ENCODE measurements around the gene ANKS3.

ANKS3 gene

DNA sequence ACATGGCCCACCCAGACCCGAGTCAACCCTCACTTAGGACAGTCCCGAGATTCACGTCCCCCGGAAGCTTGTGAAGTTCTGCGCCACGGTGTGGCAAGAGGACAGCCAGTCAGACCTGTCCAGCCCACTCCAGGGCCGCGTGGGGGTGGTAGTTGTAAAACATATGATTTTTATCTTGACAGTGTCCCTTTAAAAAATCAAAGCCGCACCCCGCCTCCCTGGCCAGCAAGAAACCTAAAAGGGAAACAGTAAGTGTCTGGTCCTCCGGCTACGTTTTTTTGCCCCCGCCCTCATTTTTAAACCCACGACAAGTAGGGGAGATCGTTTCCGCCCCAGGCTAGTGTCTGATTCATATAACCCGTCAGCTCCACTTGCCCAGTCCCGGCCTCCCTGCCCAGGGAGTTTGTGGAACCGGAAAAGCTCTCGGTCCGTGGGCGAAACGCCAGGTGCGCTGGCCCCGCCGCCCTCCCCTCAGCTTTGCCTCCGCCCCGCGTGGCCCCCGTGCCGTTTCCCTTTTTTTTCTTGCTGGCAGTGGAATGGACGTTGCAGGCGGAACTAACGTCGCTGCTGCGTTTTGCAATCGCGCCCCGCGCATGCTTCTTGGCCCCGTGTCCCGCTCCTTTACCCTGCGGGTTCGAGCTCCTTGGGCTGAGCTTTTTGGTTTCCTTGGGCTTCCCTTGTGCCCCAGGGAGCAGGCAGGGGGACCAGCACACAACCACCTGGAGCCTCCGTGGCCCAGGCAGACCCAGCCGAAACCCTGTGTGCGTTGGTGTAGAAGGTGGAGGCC lies 54.0 kb downstream of the ANKS3 start:
- DNase-seq (ENCODE audit: insufficient read length) (no peak), FAIRE-seq (no peak)
- TF ChIP-seq POLR2AphosphoS5 (IDR thresholded peaks at IDR 0.05; ENCODE audit: low read depth, low read length) (no peak), POLR2A (IDR thresholded peaks at IDR 0.05; ENCODE audit: low read depth, low read length) (peak; percentile 39; the same call in 1 of the 2 replicates)

DNA sequence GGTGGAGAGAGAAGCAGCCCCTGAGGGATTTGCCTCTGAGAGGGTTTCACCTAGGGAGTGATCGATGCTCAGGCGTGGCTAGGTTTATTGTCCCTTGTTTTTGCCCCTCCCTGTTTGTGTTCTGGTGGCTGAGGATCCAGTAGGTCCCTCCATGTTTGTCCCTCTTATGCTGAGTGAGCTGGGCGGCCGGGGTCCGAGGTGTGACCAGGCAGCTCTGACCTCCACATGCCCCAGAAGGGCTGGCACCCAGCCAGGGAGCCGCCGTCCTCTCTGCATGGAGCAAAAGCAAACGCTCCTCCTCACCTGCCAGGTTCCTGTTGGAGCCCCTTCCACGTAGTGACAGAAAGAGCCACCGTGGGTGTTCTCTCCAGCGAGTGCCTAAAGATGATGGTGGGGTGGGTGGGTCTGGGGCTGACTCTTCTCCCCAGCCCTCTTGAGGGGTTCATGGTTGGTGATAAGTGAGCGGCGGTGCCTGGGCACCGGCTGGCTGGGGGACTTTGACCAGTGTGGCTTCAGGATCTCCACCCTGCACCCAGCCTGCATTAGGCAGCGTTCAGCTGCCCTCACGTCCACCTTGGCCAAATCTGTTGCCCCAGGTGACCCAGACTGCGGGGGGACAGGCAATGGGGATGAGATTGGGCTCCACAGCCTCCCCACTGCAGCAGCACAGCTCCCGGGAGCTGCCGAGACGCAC lies 54.8 kb downstream of the ANKS3 start:
- FAIRE-seq (no peak), DNase-seq (ENCODE audit: insufficient read length) (no peak)
- TF ChIP-seq POLR2A (IDR thresholded peaks at IDR 0.05; ENCODE audit: low read depth, low read length), result no peak
- TF ChIP-seq TAF1 (IDR thresholded peaks at IDR 0.05; ENCODE audit: borderline replicate concordance, low read depth, low read length), result no peak
- no peak for TF ChIP-seq POLR2AphosphoS5 (IDR thresholded peaks at IDR 0.05; ENCODE audit: low read depth, low read length)

DNA sequence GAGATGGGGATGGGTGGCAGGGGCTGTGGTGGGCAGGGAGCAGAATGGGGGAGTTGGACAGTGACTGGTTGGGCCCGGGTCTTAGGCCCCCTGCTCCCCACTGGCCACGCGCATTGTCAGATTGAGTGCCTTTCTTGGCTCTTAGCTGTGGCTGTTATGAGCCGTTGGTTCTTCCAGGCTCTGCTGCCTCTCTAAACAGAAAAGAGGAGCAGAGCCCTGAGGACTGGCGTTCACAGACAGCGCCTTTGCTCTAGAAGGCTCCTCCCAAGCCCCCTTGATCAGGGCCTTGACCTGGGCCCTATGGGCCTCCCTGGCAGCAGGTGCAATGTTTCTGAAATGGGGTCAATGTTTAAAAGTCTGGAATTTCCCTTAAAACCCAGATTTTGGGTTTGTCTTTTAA lies 55.5 kb downstream of the ANKS3 start:
- DNase-seq (ENCODE audit: insufficient read length) (no peak), FAIRE-seq (no peak)
- TF ChIP-seq POLR2A (IDR thresholded peaks at IDR 0.05; ENCODE audit: low read depth, low read length), result no peak
- TF ChIP-seq TAF1 (IDR thresholded peaks at IDR 0.05; ENCODE audit: borderline replicate concordance, low read depth, low read length), result no peak
- TF ChIP-seq POLR2AphosphoS5 (IDR thresholded peaks at IDR 0.05; ENCODE audit: low read depth, low read length), result no peak

DNA sequence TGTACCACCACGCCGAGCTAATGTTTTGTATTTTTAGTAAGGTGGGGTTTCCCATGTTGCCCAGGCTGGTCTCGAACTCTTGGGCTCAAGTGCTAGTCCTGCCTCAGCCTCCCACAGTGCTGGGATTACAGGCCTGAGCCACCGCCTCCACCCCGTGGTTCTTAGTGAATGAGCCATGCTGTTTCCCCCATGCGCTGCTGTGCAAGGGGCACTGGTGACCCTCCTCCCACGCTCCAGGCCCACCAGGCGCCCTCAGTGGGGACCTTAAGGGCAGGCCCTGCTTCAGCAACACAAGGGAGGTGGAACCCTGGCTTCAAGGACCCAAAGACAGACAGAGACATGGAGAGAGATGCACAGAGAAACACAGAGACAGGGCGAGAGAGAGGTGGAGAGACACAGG lies 56.1 kb downstream of the ANKS3 start:
- FAIRE-seq (no peak), DNase-seq (ENCODE audit: insufficient read length) (no peak)
- TF ChIP-seq POLR2A (IDR thresholded peaks at IDR 0.05; ENCODE audit: low read depth, low read length) (no peak), TAF1 (IDR thresholded peaks at IDR 0.05; ENCODE audit: borderline replicate concordance, low read depth, low read length) (no peak), POLR2AphosphoS5 (IDR thresholded peaks at IDR 0.05; ENCODE audit: low read depth, low read length) (no peak)

DNA sequence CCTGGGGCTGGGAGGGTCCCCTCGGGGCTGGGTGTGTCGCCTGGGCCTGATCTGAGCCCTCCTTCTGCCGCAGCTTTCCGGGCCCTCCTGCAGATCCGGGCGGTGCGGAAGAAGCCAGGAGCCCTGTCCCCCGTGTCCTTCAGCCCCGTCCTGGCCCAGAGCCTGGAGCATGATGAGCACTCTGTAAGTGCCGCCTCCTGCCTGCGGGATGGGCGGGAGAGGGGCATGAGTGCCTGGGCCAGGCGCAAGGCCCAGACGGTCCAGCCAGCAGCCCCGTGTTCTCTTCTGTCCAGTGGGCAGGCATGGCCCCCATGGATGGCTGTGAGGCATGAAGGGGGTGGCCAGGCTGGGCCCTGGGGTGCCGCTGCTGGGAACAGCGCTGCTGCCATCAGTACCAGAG lies 56.7 kb downstream of the ANKS3 start:
- no peak for TF ChIP-seq POLR2A (IDR thresholded peaks at IDR 0.05; ENCODE audit: low read depth, low read length)
- no peak for TF ChIP-seq POLR2AphosphoS5 (IDR thresholded peaks at IDR 0.05; ENCODE audit: low read depth, low read length)
- TF ChIP-seq TAF1 (IDR thresholded peaks at IDR 0.05; ENCODE audit: borderline replicate concordance, low read depth, low read length), result no peak
- DNase-seq (ENCODE audit: insufficient read length) (no peak), FAIRE-seq (no peak)

DNA sequence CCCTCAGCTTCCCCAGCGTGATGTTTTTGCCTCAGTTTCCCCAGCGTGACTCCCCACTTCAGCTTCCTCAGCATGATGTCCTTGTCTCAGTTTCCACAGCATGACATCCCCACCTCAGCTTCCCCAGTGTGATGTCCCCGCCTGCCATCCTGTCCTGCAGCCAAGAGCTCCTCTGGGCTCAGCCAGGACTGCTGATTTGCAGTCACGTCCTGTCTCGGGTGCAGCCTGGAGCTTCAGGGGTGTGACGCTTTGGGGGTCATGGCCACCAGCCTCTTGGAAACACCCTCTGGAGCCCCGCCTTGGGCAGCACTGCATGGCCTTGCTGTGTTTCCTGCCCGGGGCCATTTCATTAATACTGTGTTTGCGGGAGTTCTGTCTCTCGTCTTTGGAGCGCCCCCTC lies 57.2 kb downstream of the ANKS3 start:
- FAIRE-seq, result no peak
- DNase-seq (ENCODE audit: insufficient read length), result no peak
- TF ChIP-seq TAF1 (IDR thresholded peaks at IDR 0.05; ENCODE audit: borderline replicate concordance, low read depth, low read length), result no peak
- no peak for TF ChIP-seq POLR2A (IDR thresholded peaks at IDR 0.05; ENCODE audit: low read depth, low read length)
- TF ChIP-seq POLR2AphosphoS5 (IDR thresholded peaks at IDR 0.05; ENCODE audit: low read depth, low read length), result no peak

DNA sequence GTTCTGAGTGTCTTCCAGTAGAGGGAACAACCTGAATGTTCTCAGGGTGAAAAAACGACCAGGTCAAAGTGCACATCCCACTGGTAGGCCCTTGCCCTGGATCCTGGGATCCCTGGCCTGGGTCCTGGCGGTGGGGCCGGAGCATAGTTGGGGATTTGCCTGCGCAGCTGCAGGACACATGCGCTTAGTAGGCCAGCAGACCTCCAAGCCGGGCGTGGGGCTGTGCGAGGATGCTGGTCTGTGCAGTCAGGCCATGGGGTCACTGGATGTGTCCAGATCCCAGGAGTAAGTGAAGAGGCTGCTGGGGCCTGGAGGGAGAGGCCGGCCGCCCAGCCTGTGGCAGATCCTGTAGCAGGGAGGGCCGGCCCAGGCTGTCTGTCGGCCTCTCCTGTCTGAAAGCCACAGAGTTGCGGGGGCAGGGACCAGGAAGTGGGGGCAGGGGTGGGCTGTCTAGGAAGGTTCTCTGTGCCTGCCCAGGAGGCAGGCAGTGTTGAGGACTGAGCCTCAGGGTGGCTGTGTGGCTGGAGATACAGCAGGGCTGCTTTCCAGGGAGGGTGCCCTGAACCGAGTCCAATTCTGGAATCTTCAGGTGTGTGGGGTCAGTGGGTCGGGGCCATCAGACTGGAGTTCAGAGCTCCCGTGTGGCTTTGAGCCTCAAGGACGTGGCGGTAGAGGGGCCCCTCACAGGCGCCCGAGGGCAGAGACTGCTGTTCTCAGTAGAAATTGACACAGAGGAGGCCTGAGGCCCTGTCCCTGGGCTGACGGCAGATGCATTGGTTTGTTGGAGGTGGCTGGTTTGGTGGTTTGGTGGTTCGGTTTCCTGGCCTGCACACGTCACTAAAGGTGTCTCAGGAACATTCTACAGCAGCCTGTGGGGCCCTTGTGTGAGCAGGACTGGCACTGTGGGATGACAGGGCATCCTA lies 57.9 kb downstream of the ANKS3 start:
- FAIRE-seq, result no peak
- TF ChIP-seq POLR2AphosphoS5 (IDR thresholded peaks at IDR 0.05; ENCODE audit: low read depth, low read length) (no peak), TAF1 (IDR thresholded peaks at IDR 0.05; ENCODE audit: borderline replicate concordance, low read depth, low read length) (no peak), POLR2A (IDR thresholded peaks at IDR 0.05; ENCODE audit: low read depth, low read length) (no peak)
- no peak for DNase-seq (ENCODE audit: insufficient read length)

DNA sequence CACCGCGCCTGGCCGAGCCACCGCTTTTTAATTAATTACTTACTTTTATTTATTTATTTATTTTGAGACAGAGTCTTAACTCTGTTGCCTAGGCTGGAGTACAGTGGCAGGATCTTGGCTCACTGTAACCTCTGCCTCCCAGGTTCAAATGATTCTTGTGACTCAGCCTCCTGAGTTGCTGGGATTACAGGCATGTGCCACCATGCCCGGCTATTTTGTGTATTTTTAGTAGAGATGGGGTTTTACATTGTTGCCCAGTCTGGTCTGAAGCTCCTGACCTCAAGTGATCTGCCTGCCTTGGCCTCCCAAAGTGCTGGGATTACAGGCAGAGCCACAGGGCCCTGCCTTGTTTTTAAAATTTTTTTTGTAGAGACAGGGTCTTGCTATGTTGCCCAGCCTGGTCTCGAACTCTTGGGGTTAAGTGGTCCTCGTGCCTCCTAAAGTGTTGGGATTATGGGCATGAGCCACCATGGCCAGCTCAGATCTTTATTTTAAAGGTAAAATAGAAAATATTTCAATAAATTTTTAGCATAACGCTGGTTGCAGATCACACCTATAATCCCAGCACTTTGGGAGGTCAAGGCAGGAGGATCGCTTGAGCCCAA lies 59.0 kb downstream of the ANKS3 start:
- no peak for TF ChIP-seq POLR2A (IDR thresholded peaks at IDR 0.05; ENCODE audit: low read depth, low read length)
- TF ChIP-seq TAF1 (IDR thresholded peaks at IDR 0.05; ENCODE audit: borderline replicate concordance, low read depth, low read length), result no peak
- TF ChIP-seq POLR2AphosphoS5 (IDR thresholded peaks at IDR 0.05; ENCODE audit: low read depth, low read length), result no peak
- no peak for DNase-seq (ENCODE audit: insufficient read length)
- FAIRE-seq, result no peak

DNA sequence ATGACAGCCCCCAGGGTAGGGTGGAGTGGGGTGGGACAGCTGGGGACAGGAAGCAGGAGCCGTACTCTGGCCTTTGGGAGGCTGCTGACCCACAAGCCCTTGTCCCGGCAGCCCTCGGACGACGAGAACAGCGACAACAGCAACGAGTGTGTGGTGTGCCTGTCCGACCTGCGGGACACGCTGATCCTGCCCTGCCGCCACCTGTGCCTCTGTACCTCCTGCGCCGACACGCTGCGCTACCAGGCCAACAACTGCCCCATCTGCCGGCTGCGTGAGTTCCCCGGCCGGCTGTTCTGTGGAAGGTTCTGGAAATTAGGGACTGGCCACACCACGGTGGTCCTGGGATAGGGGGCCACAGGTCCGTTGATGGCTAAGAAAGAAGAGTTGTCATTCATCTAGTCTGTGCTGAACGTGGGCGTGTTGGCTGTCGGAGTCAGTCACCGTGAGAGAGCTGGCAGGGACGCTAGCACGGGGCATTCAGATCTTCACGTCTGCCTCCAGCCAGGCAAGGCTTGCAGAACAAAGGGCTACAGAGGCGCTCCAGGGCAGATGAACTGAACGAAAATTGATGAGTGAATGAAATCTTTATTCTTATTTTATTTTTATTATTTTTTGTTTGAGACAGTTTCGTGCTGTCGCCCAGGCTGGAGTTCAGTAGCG lies 60.6 kb downstream of the ANKS3 start:
- FAIRE-seq (no peak), DNase-seq (ENCODE audit: insufficient read length) (no peak)
- TF ChIP-seq POLR2AphosphoS5 (IDR thresholded peaks at IDR 0.05; ENCODE audit: low read depth, low read length) (no peak), POLR2A (IDR thresholded peaks at IDR 0.05; ENCODE audit: low read depth, low read length) (no peak), TAF1 (IDR thresholded peaks at IDR 0.05; ENCODE audit: borderline replicate concordance, low read depth, low read length) (no peak)

DNA sequence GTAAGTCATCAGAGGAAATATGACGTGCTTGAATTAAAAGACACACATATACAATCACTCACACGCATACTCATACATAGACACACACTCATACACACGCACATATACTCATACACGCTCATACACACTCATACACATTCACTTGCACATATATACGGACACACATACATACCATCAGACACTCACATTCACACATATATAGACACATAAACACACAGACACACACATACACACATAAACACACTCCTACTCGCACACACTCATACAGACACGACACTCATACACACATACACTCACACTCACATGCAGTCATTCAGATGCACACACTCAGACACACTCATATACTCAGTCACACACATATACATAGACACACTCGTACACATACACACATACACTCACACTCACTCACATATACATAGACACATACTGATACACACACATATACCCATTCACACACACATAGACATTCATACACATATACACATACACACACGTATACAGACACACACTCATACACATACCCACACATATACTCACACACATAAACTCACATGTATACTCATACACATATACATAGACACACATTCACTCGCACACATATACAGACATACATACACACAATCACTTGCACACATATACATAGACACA lies 65.6 kb downstream of the ANKS3 start:
- DNase-seq (ENCODE audit: insufficient read length), result no peak
- no peak for TF ChIP-seq POLR2AphosphoS5 (IDR thresholded peaks at IDR 0.05; ENCODE audit: low read depth, low read length)
- no peak; the same call in 1 of the 2 replicates for TF ChIP-seq POLR2A (IDR thresholded peaks at IDR 0.05; ENCODE audit: low read depth, low read length)
- TF ChIP-seq TAF1 (IDR thresholded peaks at IDR 0.05; ENCODE audit: borderline replicate concordance, low read depth, low read length), result no peak
- no peak for FAIRE-seq

Data from GM12892 (cell line).